GM12878 (cell line): ENCODE results near the gene PDE6D. TPM values are rescaled to one million over a fixed set of nuclear protein-coding genes. Genes with fewer than 3 reads are reported as not detected.

ENCODE experiments used
- ATAC-seq: fragments of 200-7000 bp; cut with Tn5 transposase; 3 replicates; pipeline ENCODE4 v1.9.1; 2020; ENCODE audit warnings: mild to moderate bottlenecking, moderate library complexity
- BruUV-seq: library from RNA; stranded (reverse); fragments of 400-500 nt; replicated peaks from 2 replicates; lab custom pipeline; 2021; lab: Mats Ljungman, UMichigan
- CTCF ChIA-PET: fragments of 300-600 bp; sonication (Branson Sonifier 250); formaldehyde crosslinking; extraction: SDS; loops from one replicate; lab custom pipeline; 2021; ENCODE audit warnings: inconsistent platforms; lab: Yijun Ruan, JAX
- POLR2A ChIA-PET: fragments of 350-600 bp; formaldehyde crosslinking; extraction: SDS; loops from one replicate; lab custom pipeline; 2021; ENCODE audit warnings: inconsistent platforms; lab: Charles Lee
- RAD21 ChIA-PET: fragments of 300-600 bp; sonication (Branson Sonifier 250); formaldehyde crosslinking; loops from one replicate; lab custom pipeline; 2023; ENCODE audit warnings: antibody characterized with exemption; ENCODE audit not compliant: unreplicated experiment; lab: Charles Lee
- SMC1A ChIA-PET: fragments of 300-600 bp; sonication (Branson Sonifier 250); formaldehyde crosslinking; loops from one replicate; lab custom pipeline; 2023; ENCODE audit not compliant: unreplicated experiment, uncharacterized antibody; lab: Charles Lee
- DNase-seq: peaks from one replicate; pipeline ENCODE4 v3.0.0-alpha.2; 2011; ENCODE audit warnings: low read depth, low spot score
- FAIRE-seq: peaks from 3 replicates; lab custom pipeline; 2011; peaks lifted over from hg19 to GRCh38; lab: Jason Lieb, UNC
- H2AFZ ChIP-seq: 2 replicates; pipeline ENCODE4 v1.6.0; 2011; ENCODE audit warnings: low read depth, low read length, control low read depth; ENCODE audit not compliant: control insufficient read depth
- H3K27ac ChIP-seq: 2 replicates; pipeline ENCODE4 v1.5.1; 2011; ENCODE audit warnings: control low read depth; ENCODE audit not compliant: control insufficient read depth, insufficient read depth
- H3K27me3 ChIP-seq, 2 experiments: replicated peaks in 1 of 2; 2 replicates each; pipeline versions ENCODE4 v1.6.0 to v1.6.1; 2011; ENCODE audit warnings: low read length in 1 of 2; ENCODE audit not compliant: control insufficient read depth in 2 of 2, insufficient read depth in 2 of 2
- H3K36me3 ChIP-seq, 2 experiments: 2 replicates each; pipeline ENCODE4 v1.5.1; 2011; ENCODE audit warnings: low read length in 1 of 2; ENCODE audit not compliant: control insufficient read depth in 2 of 2, insufficient read depth in 2 of 2
- H3K4me1 ChIP-seq: 2 replicates; pipeline ENCODE4 v1.6.1; 2011; ENCODE audit warnings: mild to moderate bottlenecking, low read length, moderate library complexity, mixed read lengths; ENCODE audit not compliant: control insufficient read depth, insufficient read depth
- H3K4me2 ChIP-seq: 2 replicates; pipeline ENCODE4 v1.6.0; 2011; ENCODE audit warnings: control low read depth; ENCODE audit not compliant: control insufficient read depth, insufficient read depth
- H3K4me3 ChIP-seq: fragments of 200-600 bp; sonication (generic); 2 replicates; pipeline ENCODE4 v1.5.1; 2016
- H3K79me2 ChIP-seq: 2 replicates; pipeline ENCODE4 v1.6.0; 2011; ENCODE audit warnings: low read length; ENCODE audit not compliant: control insufficient read depth, insufficient read depth
- H3K9ac ChIP-seq: 2 replicates; pipeline ENCODE4 v1.8.0; 2011; ENCODE audit warnings: low read length, control low read depth, mixed read lengths; ENCODE audit not compliant: control insufficient read depth, insufficient read depth
- H3K9me3 ChIP-seq: replicated peaks from 3 replicates; pipeline ENCODE4 v1.5.1; 2011; ENCODE audit warnings: mild to moderate bottlenecking, low read length; ENCODE audit not compliant: control insufficient read depth, insufficient read depth
- H4K20me1 ChIP-seq: 2 replicates; pipeline ENCODE4 v1.6.0; 2011; ENCODE audit not compliant: control insufficient read depth, insufficient read depth
- BCL11A ChIP-seq: IDR thresholded peaks from 2 replicates; pipeline ENCODE4 v1.6.1; 2011; ENCODE audit warnings: low read depth, low read length
- BHLHE40 ChIP-seq, 2 experiments: fragments of 450-650 bp in 1 of 2; IDR thresholded peaks; 2 replicates each; pipeline ENCODE4 v1.6.1; 2011 to 2017; ENCODE audit warnings: low read depth in 2 of 2, borderline replicate concordance in 1 of 2, improper control_type of control experiment in 1 of 2, low read length in 1 of 2, mild to moderate bottlenecking in 1 of 2
- BMI1 ChIP-seq: fragments of 450-650 bp; IDR thresholded peaks from 2 replicates; pipeline ENCODE4 v1.6.1; 2016; ENCODE audit warnings: mild to moderate bottlenecking, moderate library complexity, borderline replicate concordance
- CBFB ChIP-seq: IDR thresholded peaks from 2 replicates; pipeline ENCODE4 v1.6.1; 2016; ENCODE audit warnings: antibody characterized with exemption, low read depth
- CBX5 ChIP-seq: sonication (generic); IDR thresholded peaks from 2 replicates; pipeline ENCODE4 v1.6.1; 2016; ENCODE audit warnings: low read depth, moderate library complexity, mild to moderate bottlenecking, inconsistent platforms
- CHD2 ChIP-seq: IDR thresholded peaks from 2 replicates; pipeline ENCODE4 v1.6.1; 2011; ENCODE audit warnings: low read depth, low read length, improper control_type of control experiment, borderline replicate concordance
- ESRRA ChIP-seq: IDR thresholded peaks from 2 replicates; pipeline ENCODE4 v1.6.1; 2012; ENCODE audit warnings: mild to moderate bottlenecking, low read length, improper control_type of control experiment
- EZH2 ChIP-seq: IDR thresholded peaks from 2 replicates; pipeline ENCODE4 v1.6.1; 2012; ENCODE audit warnings: low read depth, mild to moderate bottlenecking, control low read depth, inconsistent platforms, low read length, borderline replicate concordance; ENCODE audit not compliant: control insufficient read depth
- GABPA ChIP-seq: IDR thresholded peaks from 2 replicates; pipeline ENCODE4 v1.6.1; 2014; ENCODE audit warnings: antibody characterized with exemption, low read depth, mild to moderate bottlenecking, inconsistent platforms
- IKZF1 ChIP-seq: fragments of 450-650 bp; conservative IDR thresholded peaks from 2 replicates; pipeline ENCODE4 v1.6.1; 2017; ENCODE audit warnings: antibody characterized with exemption, mild to moderate bottlenecking
- MEF2B ChIP-seq: fragments of 450-650 bp; IDR thresholded peaks from 2 replicates; pipeline ENCODE4 v1.6.1; 2018; ENCODE audit warnings: mild to moderate bottlenecking, moderate library complexity; ENCODE audit not compliant: partially characterized antibody, poor library complexity, severe bottlenecking
- MTA2 ChIP-seq: fragments of 450-650 bp; IDR thresholded peaks from 2 replicates; pipeline ENCODE4 v1.6.1; 2016; ENCODE audit warnings: low read depth, mild to moderate bottlenecking, moderate library complexity
- PML ChIP-seq: IDR thresholded peaks from 2 replicates; pipeline ENCODE4 v1.6.1; 2012; ENCODE audit warnings: low read length, inconsistent platforms
- SMC3 ChIP-seq: IDR thresholded peaks from 2 replicates; pipeline ENCODE4 v1.6.1; 2011; ENCODE audit warnings: low read length, improper control_type of control experiment, borderline replicate concordance
- TBL1XR1 ChIP-seq: IDR thresholded peaks from 2 replicates; pipeline ENCODE4 v1.6.1; 2012; ENCODE audit warnings: low read depth, low read length, improper control_type of control experiment
- ZBED1 ChIP-seq: IDR thresholded peaks from 2 replicates; pipeline ENCODE4 v1.6.1; 2016; ENCODE audit warnings: borderline replicate concordance
- ZNF24 ChIP-seq: fragments of 450-650 bp; IDR thresholded peaks from 2 replicates; pipeline ENCODE4 v1.6.1; 2017; ENCODE audit warnings: antibody characterized with exemption, mild to moderate bottlenecking
- WGBS: methylation state at CpG from one replicate; pipeline ENCODE4 v1.1.6; 2016; ENCODE audit warnings: low lambda C conversion rate; ENCODE audit not compliant: insufficient replicate concordance, insufficient coverage; ENCODE audit errors: missing lambda C conversion rate; 5-methylcytosine and 5-hydroxymethylcytosine counted together
- in situ Hi-C: fragments of 300-500 bp; cut with MboI; formaldehyde crosslinking; loops from 9 replicates; pipeline ENCODE4 v1.14.3; 2018; ENCODE audit warnings: mixed read lengths
- intact Hi-C: fragments of 100-400 bp; cut with micrococcal nuclease; formaldehyde crosslinking; loops from one replicate; pipeline ENCODE4 v1.14.2; 2022; ENCODE audit not compliant: unreplicated experiment
- polyA plus RNA-seq, 11 experiments: library from polyadenylated mRNA; depleted of rRNA in 4 of 11; unstranded in 6 of 11; stranded (reverse) in 5 of 11; fragments of >200 nt; fragmentation: Nextera tagmentation in 4 of 11; fragmentation: Illumina TruSeq in 1 of 11; extraction: Ambion mirVana in 4 of 11; extraction: Trizol in 1 of 11; gene quantifications; 1 replicate in 1 of 11; 2 replicates in 10 of 11; pipeline versions ENCODE4 v1.2.1 to v1.2.3, GENCODE V29; 2011 to 2016; ENCODE audit warnings: inconsistent platforms in 2 of 11, missing spikeins in 2 of 11, low read depth in 1 of 11
- total RNA-seq, 4 experiments: library from RNA; depleted of rRNA in 3 of 4; stranded (reverse); fragments of >200 nt in 3 of 4; fragmentation: Illumina TruSeq in 1 of 4; extraction: Trizol in 1 of 4; gene quantifications; 2 replicates each; pipeline versions ENCODE4 v1.2.1 to v1.2.3, GENCODE V29; 2013 to 2021
- TF ChIP-seq, protein P1 (sequence below): fragments of 450-650 bp; IDR thresholded peaks from 2 replicates; pipeline ENCODE4 v1.6.1; 2017; ENCODE audit warnings: mild to moderate bottlenecking
- TF ChIP-seq, protein P2 (sequence below): fragments of 450-650 bp; formaldehyde crosslinking; IDR thresholded peaks from 2 replicates; pipeline ENCODE4 v1.4.0; 2022; ENCODE audit warnings: mild to moderate bottlenecking, moderate library complexity

The PDE6D gene
- total and polyA plus RNA-seq, 10 of the 15 experiments (the other 5 are each of a cell fraction or from before 2014, with no cell fraction given), result 8.2 to 69.4 (median 56.2) TPM

DNA sequence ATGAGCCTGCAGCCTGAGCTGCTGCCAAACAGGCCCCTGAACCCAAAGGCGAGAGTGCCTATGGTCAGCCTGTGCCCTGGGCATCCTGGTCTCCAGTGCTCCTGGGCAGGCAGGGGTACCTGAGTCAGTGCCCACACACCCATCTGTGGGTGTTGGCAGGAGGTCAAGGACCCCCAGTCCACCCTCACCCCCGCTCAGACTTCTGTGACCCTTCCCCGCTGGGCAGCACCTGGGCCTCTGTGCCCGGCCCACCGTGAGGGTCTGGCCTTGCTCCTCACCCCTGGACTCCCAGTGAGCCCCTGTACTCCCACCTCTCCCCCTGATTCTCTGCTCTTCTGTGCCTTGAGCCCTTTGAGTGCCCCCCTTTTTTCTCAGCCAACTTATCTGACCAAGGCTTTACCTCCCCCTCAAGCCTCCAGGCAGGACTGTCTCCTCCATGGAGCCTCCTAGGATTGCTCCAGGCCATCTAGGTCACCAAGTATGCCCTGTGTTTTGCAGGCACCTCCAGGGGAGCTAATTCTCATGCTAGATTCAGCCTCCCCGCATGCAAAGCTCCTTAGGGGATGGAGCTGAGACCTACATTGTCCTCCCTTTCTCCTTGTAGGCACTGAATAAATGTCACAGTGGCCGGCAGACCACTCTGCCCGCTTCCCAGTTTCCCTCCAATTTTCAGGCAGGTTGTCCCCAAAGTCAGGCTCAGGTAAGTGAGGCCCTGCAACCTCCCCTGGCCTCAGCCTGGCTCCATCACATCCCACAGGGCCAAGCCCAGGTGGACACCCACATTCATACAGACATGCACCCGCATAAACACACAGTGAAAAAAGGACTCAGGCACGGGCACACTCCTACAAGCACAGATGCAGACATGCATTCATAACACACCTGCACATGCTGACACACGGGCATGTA lies 94.6 kb downstream of the PDE6D start:
- in situ Hi-C loops, result no loop called here
- SMC1A ChIA-PET, result interaction anchor here (1.0 to 2.9 kb wide), 6 partner anchors 9 to 38 kb away, joined by 3 to 33 read pairs (median 4); no protein-coding TSS in a partner anchor
- POLR2A ChIA-PET, result interaction anchor here (0.7 to 1.0 kb wide), 2 partner anchors 21 to 26 kb away, joined by 3 to 4 read pairs; no protein-coding TSS in a partner anchor
- H3K4me1 ChIP-seq, result peaks cover 7% of the 10 kb centered on the region
- no peak for DNase-seq
- H3K4me2 ChIP-seq, result peak overlapping the region; percentile 13; the same call in 1 of the 2 replicates
- no peak for TF ChIP-seq MEF2B
- TF ChIP-seq CBFB, result no peak
- TF ChIP-seq BCL11A, result no peak
- TF ChIP-seq CBX5, result no peak
- no peak for TF ChIP-seq EZH2
- TF ChIP-seq CHD2, result no peak
- TF ChIP-seq BMI1, result no peak
- TF ChIP-seq IKZF1, result no peak
- no peak for TF ChIP-seq PML
- TF ChIP-seq MTA2, result no peak
- no peak for TF ChIP-seq TBL1XR1
- TF ChIP-seq BHLHE40 (IDR thresholded peaks at IDR 0.05; ENCODE audit: borderline replicate concordance in 1 of 2, low read depth in 2 of 2, low read length in 1 of 2), result no peak
- TF ChIP-seq, protein P1, sequence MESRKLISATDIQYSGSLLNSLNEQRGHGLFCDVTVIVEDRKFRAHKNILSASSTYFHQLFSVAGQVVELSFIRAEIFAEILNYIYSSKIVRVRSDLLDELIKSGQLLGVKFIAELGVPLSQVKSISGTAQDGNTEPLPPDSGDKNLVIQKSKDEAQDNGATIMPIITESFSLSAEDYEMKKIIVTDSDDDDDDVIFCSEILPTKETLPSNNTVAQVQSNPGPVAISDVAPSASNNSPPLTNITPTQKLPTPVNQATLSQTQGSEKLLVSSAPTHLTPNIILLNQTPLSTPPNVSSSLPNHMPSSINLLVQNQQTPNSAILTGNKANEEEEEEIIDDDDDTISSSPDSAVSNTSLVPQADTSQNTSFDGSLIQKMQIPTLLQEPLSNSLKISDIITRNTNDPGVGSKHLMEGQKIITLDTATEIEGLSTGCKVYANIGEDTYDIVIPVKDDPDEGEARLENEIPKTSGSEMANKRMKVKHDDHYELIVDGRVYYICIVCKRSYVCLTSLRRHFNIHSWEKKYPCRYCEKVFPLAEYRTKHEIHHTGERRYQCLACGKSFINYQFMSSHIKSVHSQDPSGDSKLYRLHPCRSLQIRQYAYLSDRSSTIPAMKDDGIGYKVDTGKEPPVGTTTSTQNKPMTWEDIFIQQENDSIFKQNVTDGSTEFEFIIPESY, result no peak
- no peak for TF ChIP-seq ZNF24
- TF ChIP-seq SMC3, result no peak
- TF ChIP-seq, protein P2, sequence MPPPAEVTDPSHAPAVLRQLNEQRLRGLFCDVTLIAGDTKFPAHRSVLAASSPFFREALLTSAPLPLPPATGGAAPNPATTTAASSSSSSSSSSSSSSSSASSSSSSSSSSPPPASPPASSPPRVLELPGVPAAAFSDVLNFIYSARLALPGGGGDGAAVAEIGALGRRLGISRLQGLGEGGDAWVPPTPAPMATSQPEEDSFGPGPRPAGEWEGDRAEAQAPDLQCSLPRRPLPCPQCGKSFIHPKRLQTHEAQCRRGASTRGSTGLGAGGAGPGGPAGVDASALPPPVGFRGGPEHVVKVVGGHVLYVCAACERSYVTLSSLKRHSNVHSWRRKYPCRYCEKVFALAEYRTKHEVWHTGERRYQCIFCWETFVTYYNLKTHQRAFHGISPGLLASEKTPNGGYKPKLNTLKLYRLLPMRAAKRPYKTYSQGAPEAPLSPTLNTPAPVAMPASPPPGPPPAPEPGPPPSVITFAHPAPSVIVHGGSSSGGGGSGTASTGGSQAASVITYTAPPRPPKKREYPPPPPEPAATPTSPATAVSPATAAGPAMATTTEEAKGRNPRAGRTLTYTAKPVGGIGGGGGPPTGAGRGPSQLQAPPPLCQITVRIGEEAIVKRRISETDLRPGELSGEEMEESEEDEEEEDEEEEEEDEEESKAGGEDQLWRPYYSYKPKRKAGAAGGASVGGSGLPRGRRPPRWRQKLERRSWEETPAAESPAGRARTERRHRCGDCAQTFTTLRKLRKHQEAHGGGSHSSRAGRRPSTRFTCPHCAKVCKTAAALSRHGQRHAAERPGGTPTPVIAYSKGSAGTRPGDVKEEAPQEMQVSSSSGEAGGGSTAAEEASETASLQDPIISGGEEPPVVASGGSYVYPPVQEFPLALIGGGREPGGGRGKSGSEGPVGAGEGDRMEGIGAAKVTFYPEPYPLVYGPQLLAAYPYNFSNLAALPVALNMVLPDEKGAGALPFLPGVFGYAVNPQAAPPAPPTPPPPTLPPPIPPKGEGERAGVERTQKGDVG (CRISPR knock-in tag), result no peak
- TF ChIP-seq ESRRA, result no peak
- TF ChIP-seq GABPA, result no peak
- no peak for TF ChIP-seq ZBED1
- no peaks in the 10 kb centered on the region for H3K27me3 ChIP-seq
- WGBS, result 66% methylated on average over 11 of the region's 11 CpGs
- no peak for ATAC-seq
- RAD21 ChIA-PET, result interaction anchor here (1.0 to 24.6 kb wide), 3 partner anchors 11 to 30 kb away, joined by 3 to 463 read pairs (median 7); no protein-coding TSS in a partner anchor
- H3K27ac ChIP-seq, result no peak overlapping the region
- no peaks in the 10 kb centered on the region; the same call in 1 of the 2 replicates for H3K79me2 ChIP-seq
- BruUV-seq, result no TSS peak
- CTCF ChIA-PET, result interaction anchor here (0.6 to 22.2 kb wide), 10 partner anchors 10 to 138 kb away, joined by 3 to 811 read pairs (median 10); partner anchors contain the start of gene PTMA
- no peak overlapping the region; the same call in 1 of the 2 replicates for H3K9ac ChIP-seq
- H3K4me3 ChIP-seq, result no peak overlapping the region
- FAIRE-seq, result no peak
- H3K36me3 ChIP-seq, result no peaks in the 10 kb centered on the region
- no peaks in the 10 kb centered on the region for H3K9me3 ChIP-seq
- intact Hi-C loops, result loop anchor here (1.0 kb wide), 1 partner anchor 28 kb away; no protein-coding TSS in a partner anchor
- H2AFZ ChIP-seq, result no peak overlapping the region
- H4K20me1 ChIP-seq, result no peaks in the 10 kb centered on the region
